ENCODE measurements around the gene CYP21A2. TPM values are rescaled to one million over a fixed set of nuclear protein-coding genes. Genes with fewer than 3 reads are reported as not detected.
A peak's percentile ranks its signal among the peaks of the same experiment; 100 is the strongest.

CYP21A2 gene
- total and polyA plus RNA-seq, 8 donors, result 0.23 to 1.6 (median 0.80) TPM

DNA sequence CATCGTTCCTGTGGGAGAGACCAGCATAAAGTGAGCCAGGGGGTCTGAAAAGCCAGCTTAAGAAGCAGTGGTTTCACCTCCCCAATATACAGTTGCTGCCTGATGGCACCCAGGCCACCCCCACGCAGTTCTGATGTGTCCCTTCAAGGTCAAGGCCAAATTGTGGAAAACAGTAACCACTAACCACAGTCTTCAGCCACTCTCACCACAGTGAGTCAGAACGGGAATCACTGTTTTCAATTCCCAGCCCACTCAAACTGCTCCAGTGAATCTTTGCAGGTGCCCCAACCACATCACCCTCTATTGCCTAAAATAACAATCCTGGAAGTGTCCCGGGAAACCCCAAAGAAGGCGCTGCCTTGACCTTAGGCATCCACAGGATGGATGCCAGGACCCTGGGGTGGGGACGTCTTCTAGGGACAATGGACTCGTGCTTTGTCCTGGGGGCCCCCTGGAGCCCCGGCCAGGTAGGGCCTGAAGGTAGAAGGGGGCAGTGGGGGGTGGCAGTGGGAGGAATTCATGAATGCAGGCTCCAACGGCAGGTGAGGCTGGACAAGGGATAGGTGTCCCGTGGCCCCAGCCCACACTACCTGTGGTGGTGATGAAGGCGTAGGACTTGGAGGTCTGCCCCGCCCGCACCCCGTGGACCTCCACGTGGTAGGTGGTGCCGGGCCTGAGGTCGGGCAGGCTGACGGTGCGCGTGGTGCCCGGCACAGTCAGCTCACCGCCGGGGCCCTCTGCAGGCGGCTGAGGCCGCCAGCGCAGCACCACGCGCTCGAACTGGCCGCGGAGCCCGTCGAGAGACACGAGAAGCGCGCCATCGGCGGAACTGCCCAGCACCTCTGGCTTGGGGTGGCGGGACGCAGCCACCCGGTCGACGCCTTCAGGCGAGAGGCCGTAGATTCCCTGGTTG is 48.7 kb downstream of the CYP21A2 start:
- no peak overlapping the region for H3K4me3 ChIP-seq

DNA sequence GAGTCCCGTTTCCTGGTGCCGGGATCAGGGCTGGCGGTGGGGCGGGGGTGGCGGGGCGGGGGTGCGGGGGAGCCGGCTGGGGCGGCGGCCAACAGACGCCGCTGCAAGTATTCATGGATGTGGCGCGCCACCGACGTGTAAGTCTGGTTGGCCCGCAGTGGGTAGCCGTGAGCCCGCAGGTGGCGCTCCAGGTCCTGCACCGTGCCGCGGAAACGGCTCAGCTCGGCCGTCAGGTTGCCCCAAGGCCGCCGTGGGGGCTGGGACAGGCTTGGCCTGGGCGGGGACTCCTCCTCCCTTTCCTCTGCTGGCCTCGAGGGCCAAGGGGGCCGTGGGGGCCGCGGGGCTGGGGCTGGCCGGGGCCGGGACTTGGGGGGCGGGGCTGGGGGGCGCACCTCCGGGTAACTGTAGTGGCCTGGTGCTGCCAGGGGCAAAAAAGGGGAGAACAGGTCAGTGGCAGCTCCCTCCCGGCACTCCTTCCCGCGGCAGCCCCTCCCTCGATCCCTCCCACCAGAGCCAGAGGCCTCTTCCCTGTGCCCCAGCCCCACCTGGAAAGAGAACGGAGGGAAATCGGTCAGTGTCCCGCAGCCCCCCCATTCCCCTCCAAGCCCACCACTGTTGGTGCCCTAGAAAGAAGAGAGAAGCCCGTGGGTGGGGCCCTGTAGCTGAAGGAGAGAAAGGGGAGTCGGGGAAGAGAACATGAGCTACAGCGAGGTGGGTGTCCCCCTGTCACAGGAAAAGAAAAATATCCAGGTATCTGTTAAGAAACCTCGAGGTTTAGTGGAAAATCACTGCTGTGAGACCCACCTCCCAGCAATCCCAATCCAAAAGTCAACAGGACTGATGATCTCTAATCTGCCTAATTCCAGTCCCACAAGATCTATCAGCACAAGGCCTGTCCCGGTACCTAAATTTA is 49.6 kb downstream of the CYP21A2 start:
- Histone ChIP-seq H3K27me3 (peaks cover 0 to 47% of the 10 kb centered on the region in 2 donors), H3K27ac (peak overlapping the region in 1 of 2 donors; percentile 57), H3K9me3 (no peaks in the 10 kb centered on the region), H3K36me3 (no peaks in the 10 kb centered on the region), H3K4me1 (peaks cover 12 to 29% of the 10 kb centered on the region in 2 donors), H3K4me3 (no peak overlapping the region)
- TF ChIP-seq, protein P1, sequence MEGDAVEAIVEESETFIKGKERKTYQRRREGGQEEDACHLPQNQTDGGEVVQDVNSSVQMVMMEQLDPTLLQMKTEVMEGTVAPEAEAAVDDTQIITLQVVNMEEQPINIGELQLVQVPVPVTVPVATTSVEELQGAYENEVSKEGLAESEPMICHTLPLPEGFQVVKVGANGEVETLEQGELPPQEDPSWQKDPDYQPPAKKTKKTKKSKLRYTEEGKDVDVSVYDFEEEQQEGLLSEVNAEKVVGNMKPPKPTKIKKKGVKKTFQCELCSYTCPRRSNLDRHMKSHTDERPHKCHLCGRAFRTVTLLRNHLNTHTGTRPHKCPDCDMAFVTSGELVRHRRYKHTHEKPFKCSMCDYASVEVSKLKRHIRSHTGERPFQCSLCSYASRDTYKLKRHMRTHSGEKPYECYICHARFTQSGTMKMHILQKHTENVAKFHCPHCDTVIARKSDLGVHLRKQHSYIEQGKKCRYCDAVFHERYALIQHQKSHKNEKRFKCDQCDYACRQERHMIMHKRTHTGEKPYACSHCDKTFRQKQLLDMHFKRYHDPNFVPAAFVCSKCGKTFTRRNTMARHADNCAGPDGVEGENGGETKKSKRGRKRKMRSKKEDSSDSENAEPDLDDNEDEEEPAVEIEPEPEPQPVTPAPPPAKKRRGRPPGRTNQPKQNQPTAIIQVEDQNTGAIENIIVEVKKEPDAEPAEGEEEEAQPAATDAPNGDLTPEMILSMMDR (IDR thresholded peaks at IDR 0.05), result peak; percentile 41
- intact Hi-C loops (cut with DNase I), result no loop called here
- DNase-seq (peak; percentile 62 to 92 (median 84)), ATAC-seq (peak; percentile 88)

More for the DNA sequence above, 48.7 kb downstream of the CYP21A2 start:
- Histone ChIP-seq H3K27me3 (peaks cover 0 to 50% of the 10 kb centered on the region in 2 donors), H3K4me1 (peaks cover 8 to 20% of the 10 kb centered on the region in 2 donors), H3K36me3 (no peaks in the 10 kb centered on the region), H3K9me3 (no peaks in the 10 kb centered on the region), H3K27ac (peak overlapping the region in 1 of 2 donors; percentile 57)
- intact Hi-C loops (cut with DNase I), result no loop called here
- ATAC-seq, result peak; percentile 36
- TF ChIP-seq, protein P1 (IDR thresholded peaks at IDR 0.05), result no peak
- DNase-seq, result no peak

DNA sequence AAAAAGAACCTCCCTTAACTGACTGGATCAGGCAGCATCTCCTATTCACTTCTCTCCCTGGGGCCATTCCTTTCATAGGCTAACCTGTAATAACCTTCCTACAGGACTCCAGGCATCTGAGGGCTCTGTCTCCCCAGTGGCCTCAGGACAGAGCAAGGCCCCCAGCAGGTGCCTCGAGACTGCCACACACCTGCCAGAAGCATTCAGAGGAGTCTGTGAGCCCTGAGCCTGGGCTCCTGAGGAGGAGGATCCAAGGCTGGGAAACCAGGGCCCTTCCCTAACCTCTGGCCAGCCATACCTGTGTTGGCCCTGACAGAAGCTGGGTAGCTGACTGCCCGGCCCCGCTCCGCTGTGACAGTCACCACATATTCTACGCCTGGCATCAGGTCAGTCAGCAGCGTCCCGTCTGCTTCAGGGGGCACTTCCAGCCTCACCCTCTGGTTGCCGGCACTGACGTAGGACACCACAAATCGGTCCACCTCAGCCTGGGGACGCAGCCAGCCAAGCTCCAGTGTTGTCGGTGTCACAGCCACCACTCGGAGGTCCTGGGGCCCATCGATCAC is 50.4 kb downstream of the CYP21A2 start:
- peaks cover 0 to 45% of the 10 kb centered on the region in 2 donors for H3K27me3 ChIP-seq
- TF ChIP-seq, protein P1 (IDR thresholded peaks at IDR 0.05), result no peak
- ATAC-seq, result no peak

DNA sequence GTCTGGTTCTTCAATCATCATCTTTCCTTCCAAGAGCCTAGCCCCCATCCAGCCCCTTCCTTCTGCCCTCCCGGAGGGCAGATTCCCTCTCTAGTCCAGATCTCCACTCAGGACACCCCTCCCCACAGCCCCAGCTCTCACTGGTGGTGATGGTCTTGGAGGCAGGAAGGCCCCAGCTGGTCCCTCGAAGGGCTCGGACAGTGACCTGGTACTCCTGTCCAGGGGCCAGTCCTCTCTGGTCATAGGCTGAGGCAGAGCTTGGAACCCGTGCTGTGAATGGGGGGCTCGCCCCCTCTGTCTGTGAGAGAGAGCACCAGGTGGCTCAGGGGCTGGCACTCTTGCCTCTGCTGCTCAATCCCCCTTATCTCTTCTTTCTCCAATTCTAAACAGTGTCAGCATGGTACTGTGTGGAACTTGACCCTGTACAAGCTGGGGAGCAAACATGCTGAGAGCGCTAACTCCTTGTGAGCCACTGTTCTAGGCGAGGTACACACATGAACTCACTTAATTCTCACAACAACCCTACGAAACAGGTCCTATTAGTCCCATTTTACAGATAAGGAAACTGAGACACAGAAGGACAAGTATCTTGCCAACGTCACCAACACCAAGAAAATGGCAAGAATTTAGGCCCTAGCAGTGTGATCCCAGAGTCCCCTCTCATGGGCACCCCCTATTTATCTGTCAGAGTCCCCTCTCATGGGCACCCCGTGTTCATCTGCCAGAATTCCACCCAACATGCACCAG is 51.0 kb downstream of the CYP21A2 start:
- TF ChIP-seq, protein P1 (IDR thresholded peaks at IDR 0.05), result no peak
- no peaks in the 10 kb centered on the region for H3K9me3 ChIP-seq
- H3K4me1 ChIP-seq, result peaks cover 12 to 39% of the 10 kb centered on the region in 2 donors
- H3K27me3 ChIP-seq, result peaks cover 0 to 44% of the 10 kb centered on the region in 2 donors
- ATAC-seq, result no peak
- H3K36me3 ChIP-seq, result no peaks in the 10 kb centered on the region
- intact Hi-C loops (cut with DNase I), result no loop called here
- no peak for DNase-seq
- H3K4me3 ChIP-seq, result no peak overlapping the region
- no peak overlapping the region for H3K27ac ChIP-seq

More for the DNA sequence above, 50.4 kb downstream of the CYP21A2 start:
- Histone ChIP-seq H3K9me3 (no peaks in the 10 kb centered on the region), H3K4me3 (no peak overlapping the region), H3K36me3 (no peaks in the 10 kb centered on the region), H3K27ac (no peak overlapping the region), H3K4me1 (peaks cover 12 to 37% of the 10 kb centered on the region in 2 donors)
- intact Hi-C loops (cut with DNase I), result no loop called here
- no peak for DNase-seq

Other genes starting within 250 kb of the CYP21A2 start
- gene VARS1, start 242.7 kb upstream of the CYP21A2 start, total RNA-seq, result 100 to 1,000 TPM in 1 of 2 donors, 10 to 100 TPM in 1; 43.6 to 103 TPM
- gene VARS1, start 242.7 kb upstream of the CYP21A2 start, polyA plus RNA-seq (ENCODE audit: insufficient read length in 6 of 6), result 10 to 100 TPM; 38.4 to 61.7 (median 46.6) TPM
- gene LSM2, start 231.4 kb upstream of the CYP21A2 start, total RNA-seq, result 10 to 100 TPM; 38.7 to 51.5 TPM
- gene LSM2, start 231.4 kb upstream of the CYP21A2 start, polyA plus RNA-seq (ENCODE audit: insufficient read length in 6 of 6), result 10 to 100 TPM; 79.4 to 88.5 (median 83.6) TPM
- gene HSPA1L, start 223.1 kb upstream of the CYP21A2 start, total RNA-seq, result 1 to 10 TPM in 1 of 2 donors, under 1 TPM in 1; 0.99 to 1.2 TPM
- gene HSPA1L, start 223.1 kb upstream of the CYP21A2 start, polyA plus RNA-seq (ENCODE audit: insufficient read length in 6 of 6), result 1 to 10 TPM; 2.8 to 4.4 (median 3.4) TPM
- gene HSPA1A, start 222.9 kb upstream of the CYP21A2 start, total RNA-seq, result 100 to 1,000 TPM; 155 to 205 TPM
- 100 to 1,000 TPM in 2 of 6 donors, 10 to 100 TPM in 4; 64.3 to 124 (median 78.3) TPM for gene HSPA1A, start 222.9 kb upstream of the CYP21A2 start, polyA plus RNA-seq (ENCODE audit: insufficient read length in 6 of 6)
- gene HSPA1B, start 210.7 kb upstream of the CYP21A2 start, total RNA-seq, result 100 to 1,000 TPM; 104 to 180 TPM
- gene HSPA1B, start 210.7 kb upstream of the CYP21A2 start, polyA plus RNA-seq (ENCODE audit: insufficient read length in 6 of 6), result 100 to 1,000 TPM in 2 of 6 donors, 10 to 100 TPM in 4; 66.6 to 125 (median 89.1) TPM
- gene NEU1, start 175.6 kb upstream of the CYP21A2 start, total RNA-seq, result 100 to 1,000 TPM in 1 of 2 donors, 10 to 100 TPM in 1; 90.4 to 106 TPM
- gene NEU1, start 175.6 kb upstream of the CYP21A2 start, polyA plus RNA-seq (ENCODE audit: insufficient read length in 6 of 6), result 10 to 100 TPM; 25.7 to 29.8 (median 29.3) TPM
- 10 to 100 TPM; 37.5 to 78.8 TPM for gene SLC44A4, start 159.4 kb upstream of the CYP21A2 start, total RNA-seq
- gene SLC44A4, start 159.4 kb upstream of the CYP21A2 start, polyA plus RNA-seq (ENCODE audit: insufficient read length in 6 of 6), result 10 to 100 TPM in 5 of 6 donors, 1 to 10 TPM in 1; 9.6 to 22.9 (median 18.7) TPM
- gene EHMT2, start 140.7 kb upstream of the CYP21A2 start, total RNA-seq, result 10 to 100 TPM; 41.0 to 42.3 TPM
- 10 to 100 TPM; 66.3 to 85.0 (median 77.4) TPM for gene EHMT2, start 140.7 kb upstream of the CYP21A2 start, polyA plus RNA-seq (ENCODE audit: insufficient read length in 6 of 6)
- 1 to 10 TPM; 4.8 to 6.5 TPM for gene ZBTB12, start 136.3 kb upstream of the CYP21A2 start, total RNA-seq
- gene ZBTB12, start 136.3 kb upstream of the CYP21A2 start, polyA plus RNA-seq (ENCODE audit: insufficient read length in 6 of 6), result 10 to 100 TPM; 20.7 to 23.4 (median 22.9) TPM
- 100 to 1,000 TPM; 181 to 192 TPM for gene C2, start 110.7 kb upstream of the CYP21A2 start, total RNA-seq
- gene C2, start 110.7 kb upstream of the CYP21A2 start, polyA plus RNA-seq (ENCODE audit: insufficient read length in 6 of 6), result 1 to 10 TPM; 3.3 to 7.6 (median 4.9) TPM
- 100 to 1,000 TPM in 1 of 2 donors, 10 to 100 TPM in 1; 69.1 to 131 TPM for gene CFB, start 92.3 kb upstream of the CYP21A2 start, total RNA-seq
- gene CFB, start 92.3 kb upstream of the CYP21A2 start, polyA plus RNA-seq (ENCODE audit: insufficient read length in 6 of 6), result 1 to 10 TPM; 1.7 to 6.9 (median 3.0) TPM
- gene NELFE, start 79.4 kb upstream of the CYP21A2 start, total RNA-seq, result 10 to 100 TPM; 42.9 to 56.2 TPM
- 10 to 100 TPM; 77.9 to 93.0 (median 82.9) TPM for gene NELFE, start 79.4 kb upstream of the CYP21A2 start, polyA plus RNA-seq (ENCODE audit: insufficient read length in 6 of 6)
- 10 to 100 TPM; 65.4 to 67.9 TPM for gene SKIC2, start 79.2 kb upstream of the CYP21A2 start, total RNA-seq
- gene SKIC2, start 79.2 kb upstream of the CYP21A2 start, polyA plus RNA-seq (ENCODE audit: insufficient read length in 6 of 6), result 10 to 100 TPM; 39.1 to 50.8 (median 42.2) TPM
- gene DXO, start 66.3 kb upstream of the CYP21A2 start, total RNA-seq, result 10 to 100 TPM; 16.2 to 17.8 TPM
- 10 to 100 TPM; 21.4 to 28.3 (median 26.5) TPM for gene DXO, start 66.3 kb upstream of the CYP21A2 start, polyA plus RNA-seq (ENCODE audit: insufficient read length in 6 of 6)
- 100 to 1,000 TPM in 1 of 2 donors, 10 to 100 TPM in 1; 95.5 to 124 TPM for gene C4A, start 56.4 kb upstream of the CYP21A2 start, total RNA-seq
- gene C4A, start 56.4 kb upstream of the CYP21A2 start, polyA plus RNA-seq (ENCODE audit: insufficient read length in 6 of 6), result 10 to 100 TPM in 2 of 6 donors, 1 to 10 TPM in 4; 5.9 to 20.7 (median 7.4) TPM
- gene C4B, start 23.6 kb upstream of the CYP21A2 start, total RNA-seq, result 100 to 1,000 TPM in 1 of 2 donors, 10 to 100 TPM in 1; 81.3 to 101 TPM
- 10 to 100 TPM in 4 of 6 donors, 1 to 10 TPM in 2; 8.2 to 19.8 (median 11.8) TPM for gene C4B, start 23.6 kb upstream of the CYP21A2 start, polyA plus RNA-seq (ENCODE audit: insufficient read length in 6 of 6)
- 10 to 100 TPM; 44.8 to 78.4 TPM for gene TNXB, start 70.9 kb downstream of the CYP21A2 start, total RNA-seq
- gene TNXB, start 70.9 kb downstream of the CYP21A2 start, polyA plus RNA-seq (ENCODE audit: insufficient read length in 6 of 6), result 10 to 100 TPM; 10.0 to 22.9 (median 15.5) TPM
- 10 to 100 TPM; 70.7 to 72.1 TPM for gene ATF6B, start 89.8 kb downstream of the CYP21A2 start, total RNA-seq
- 10 to 100 TPM; 81.5 to 95.8 (median 90.4) TPM for gene ATF6B, start 89.8 kb downstream of the CYP21A2 start, polyA plus RNA-seq (ENCODE audit: insufficient read length in 6 of 6)
- gene FKBPL, start 91.9 kb downstream of the CYP21A2 start, total RNA-seq, result 1 to 10 TPM; 3.6 to 5.3 TPM
- 1 to 10 TPM; 5.6 to 7.8 (median 6.8) TPM for gene FKBPL, start 91.9 kb downstream of the CYP21A2 start, polyA plus RNA-seq (ENCODE audit: insufficient read length in 6 of 6)
- gene PRRT1, start 113.5 kb downstream of the CYP21A2 start, total RNA-seq, result 1 to 10 TPM; 1.0 to 1.6 TPM
- gene PRRT1, start 113.5 kb downstream of the CYP21A2 start, polyA plus RNA-seq (ENCODE audit: insufficient read length in 6 of 6), result 1 to 10 TPM in 4 of 6 donors, under 1 TPM in 2; 0.80 to 1.9 (median 1.3) TPM
- gene PPT2, start 115.7 kb downstream of the CYP21A2 start, total RNA-seq, result 10 to 100 TPM in 1 of 2 donors, 1 to 10 TPM in 1; 8.9 to 17.9 TPM
- gene PPT2, start 115.7 kb downstream of the CYP21A2 start, polyA plus RNA-seq (ENCODE audit: insufficient read length in 6 of 6), result 10 to 100 TPM; 23.2 to 32.5 (median 28.1) TPM
- gene EGFL8, start 126.2 kb downstream of the CYP21A2 start, total RNA-seq, result 10 to 100 TPM in 1 of 2 donors, 1 to 10 TPM in 1; 8.1 to 10.1 TPM
- 10 to 100 TPM; 20.1 to 35.2 (median 27.8) TPM for gene EGFL8, start 126.2 kb downstream of the CYP21A2 start, polyA plus RNA-seq (ENCODE audit: insufficient read length in 6 of 6)
- 10 to 100 TPM; 55.5 to 61.2 TPM for gene AGPAT1, start 137.7 kb downstream of the CYP21A2 start, total RNA-seq
- 10 to 100 TPM; 68.0 to 78.4 (median 71.9) TPM for gene AGPAT1, start 137.7 kb downstream of the CYP21A2 start, polyA plus RNA-seq (ENCODE audit: insufficient read length in 6 of 6)
- gene RNF5, start 140.0 kb downstream of the CYP21A2 start, total RNA-seq, result 10 to 100 TPM; 43.9 to 65.7 TPM
- gene RNF5, start 140.0 kb downstream of the CYP21A2 start, polyA plus RNA-seq (ENCODE audit: insufficient read length in 6 of 6), result 10 to 100 TPM; 59.9 to 81.5 (median 71.4) TPM
- gene AGER, start 145.8 kb downstream of the CYP21A2 start, total RNA-seq, result 100 to 1,000 TPM; 221 to 616 TPM
- gene AGER, start 145.8 kb downstream of the CYP21A2 start, polyA plus RNA-seq (ENCODE audit: insufficient read length in 6 of 6), result 100 to 1,000 TPM in 1 of 6 donors, 10 to 100 TPM in 5; 68.0 to 105 (median 83.3) TPM
- 10 to 100 TPM; 91.0 to 99.1 TPM for gene PBX2, start 151.8 kb downstream of the CYP21A2 start, total RNA-seq
- 100 to 1,000 TPM; 158 to 174 (median 166) TPM for gene PBX2, start 151.8 kb downstream of the CYP21A2 start, polyA plus RNA-seq (ENCODE audit: insufficient read length in 6 of 6)
- 10 to 100 TPM; 24.4 to 81.7 TPM for gene GPSM3, start 154.2 kb downstream of the CYP21A2 start, total RNA-seq
- 10 to 100 TPM; 15.9 to 21.3 (median 18.6) TPM for gene GPSM3, start 154.2 kb downstream of the CYP21A2 start, polyA plus RNA-seq (ENCODE audit: insufficient read length in 6 of 6)
- gene NOTCH4, start 185.7 kb downstream of the CYP21A2 start, total RNA-seq, result 10 to 100 TPM; 37.0 to 58.4 TPM
- 10 to 100 TPM; 40.9 to 57.5 (median 50.7) TPM for gene NOTCH4, start 185.7 kb downstream of the CYP21A2 start, polyA plus RNA-seq (ENCODE audit: insufficient read length in 6 of 6)